Upper lobe of right lung (tissue), 1 donor: ENCODE results near the gene CKMT1B. TPM values are rescaled to one million over a fixed set of nuclear protein-coding genes. Genes with fewer than 3 reads are reported as not detected.
A peak's percentile ranks its signal among the peaks of the same experiment; 100 is the strongest.
"Not testable (repeated sequence)": the region's sequence is repeated elsewhere in the genome, so short reads cannot be mapped to it uniquely, and the experiment has no call there.

Experiments used
- ATAC-seq: fragments of 200-7000 bp; cut with Tn5 transposase; one replicate; pipeline ENCODE4 v1.9.1; 2020; ENCODE audit warnings: mild to moderate bottlenecking, moderate library complexity
- DNase-seq: peaks from one replicate; pipeline ENCODE4 v3.0.0-alpha.2; 2020
- H3K27ac ChIP-seq: fragments of 200-600 bp; one replicate; pipeline ENCODE4 v1.8.0; 2022
- H3K27me3 ChIP-seq: fragments of 200-600 bp; one replicate; pipeline ENCODE4 v1.8.0; 2022; ENCODE audit warnings: mild to moderate bottlenecking
- H3K36me3 ChIP-seq: fragments of 200-600 bp; one replicate; pipeline ENCODE4 v1.8.0; 2022
- H3K4me1 ChIP-seq: fragments of 200-600 bp; one replicate; pipeline ENCODE4 v1.8.0; 2022
- H3K4me3 ChIP-seq: fragments of 200-600 bp; one replicate; pipeline ENCODE4 v1.8.0; 2022; ENCODE audit warnings: mild to moderate bottlenecking
- H3K9me3 ChIP-seq: fragments of 200-600 bp; one replicate; pipeline ENCODE4 v1.8.0; 2022
- CTCF ChIP-seq: fragments of 200-600 bp; IDR thresholded peaks from one replicate; pipeline ENCODE4 v1.8.0; 2022; ENCODE audit warnings: antibody characterized with exemption
- intact Hi-C: fragments of 100-400 bp; cut with DNase I; formaldehyde crosslinking; loops from one replicate; pipeline ENCODE4 v1.11.0; 2022
- total RNA-seq: library from RNA; stranded (reverse); fragmentation: NEBNext Ultra II Directional; extraction: Animal tissue kit (Norgen Biotek cat#: 25700); gene quantifications from one replicate; pipeline ENCODE4 v1.2.1, GENCODE V29; 2021
- donor health status: DM: no; HTN: yes; CAD: no; lungs with severe emphysema.

CKMT1B gene
- total RNA-seq, 1 donor from 2014 or later, result 0.84 TPM

GRCh38 chr15:43552986-43553385 lies 40.8 kb upstream of the CKMT1B start:
- H3K27ac ChIP-seq, result no peak overlapping the region
- no peaks in the 10 kb centered on the region for H3K36me3 ChIP-seq
- H3K4me1 ChIP-seq, result no peaks in the 10 kb centered on the region
- intact Hi-C loops, result no loop called here
- no peak for DNase-seq
- ATAC-seq, result no peak
- H3K9me3 ChIP-seq, result no peaks in the 10 kb centered on the region
- TF ChIP-seq CTCF, result no peak
- H3K27me3 ChIP-seq, result no peaks in the 10 kb centered on the region
- H3K4me3 ChIP-seq, result no peak overlapping the region

- H3K27ac ChIP-seq, DNase-seq, H3K27me3 ChIP-seq, H3K4me3 ChIP-seq, H3K9me3 ChIP-seq, H3K4me1 ChIP-seq, intact Hi-C loops, H3K36me3 ChIP-seq, ATAC-seq: not testable (repeated sequence)
Measured at GRCh38 chr15:43562753-43563152, 31.1 kb upstream of the CKMT1B start.

GRCh38 chr15:43563793-43564192 lies 30.0 kb upstream of the CKMT1B start:
- H3K4me3 ChIP-seq, H3K36me3 ChIP-seq, H3K27ac ChIP-seq, intact Hi-C loops, DNase-seq, H3K9me3 ChIP-seq, ATAC-seq, H3K4me1 ChIP-seq, H3K27me3 ChIP-seq: not testable (repeated sequence)

DNA sequence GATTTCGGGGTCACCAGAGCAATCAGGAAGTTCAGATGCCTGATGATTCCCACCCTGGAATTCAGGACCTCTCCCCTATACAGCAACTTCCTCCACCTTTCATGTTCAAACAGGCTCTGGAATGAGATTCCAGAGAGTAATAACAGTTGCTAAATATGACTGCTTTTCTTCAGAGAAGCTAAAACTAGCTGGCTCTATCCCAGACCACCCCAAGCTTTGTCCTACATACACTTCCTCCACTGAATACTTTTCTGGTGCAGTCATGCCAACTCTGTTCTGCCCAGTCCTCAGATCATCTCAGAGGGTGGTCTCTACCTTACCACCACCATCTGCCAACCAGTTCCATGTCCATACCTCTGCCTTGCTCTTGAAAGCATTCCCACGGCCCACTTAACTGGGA lies 27.2 kb upstream of the CKMT1B start:
- H3K27me3 ChIP-seq, H3K9me3 ChIP-seq, H3K4me1 ChIP-seq, intact Hi-C loops, H3K36me3 ChIP-seq, DNase-seq, ATAC-seq, H3K4me3 ChIP-seq, H3K27ac ChIP-seq: not testable (repeated sequence)

DNA sequence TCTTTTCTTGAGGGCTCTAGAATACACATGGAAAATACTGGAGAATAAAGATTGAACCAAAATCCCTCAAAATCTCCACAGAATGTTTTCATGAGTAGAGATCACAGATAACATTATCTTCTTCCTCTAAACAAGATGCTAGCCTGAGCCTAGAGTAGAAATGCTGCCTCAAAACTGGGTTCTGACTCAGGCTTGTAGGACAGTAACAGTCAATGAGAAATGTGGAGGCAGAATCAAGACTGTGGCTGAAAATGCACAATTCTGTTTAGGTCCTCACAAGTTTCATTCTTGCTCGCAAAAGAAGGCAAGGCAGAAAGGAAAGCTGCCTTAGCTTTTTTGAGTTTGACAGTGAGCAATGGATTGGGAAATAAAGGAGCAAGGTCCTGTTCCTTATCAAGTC lies 19.2 kb upstream of the CKMT1B start:
- ATAC-seq, intact Hi-C loops, DNase-seq, H3K4me1 ChIP-seq, H3K9me3 ChIP-seq, H3K27ac ChIP-seq, H3K4me3 ChIP-seq, H3K27me3 ChIP-seq, H3K36me3 ChIP-seq: not testable (repeated sequence)

DNA sequence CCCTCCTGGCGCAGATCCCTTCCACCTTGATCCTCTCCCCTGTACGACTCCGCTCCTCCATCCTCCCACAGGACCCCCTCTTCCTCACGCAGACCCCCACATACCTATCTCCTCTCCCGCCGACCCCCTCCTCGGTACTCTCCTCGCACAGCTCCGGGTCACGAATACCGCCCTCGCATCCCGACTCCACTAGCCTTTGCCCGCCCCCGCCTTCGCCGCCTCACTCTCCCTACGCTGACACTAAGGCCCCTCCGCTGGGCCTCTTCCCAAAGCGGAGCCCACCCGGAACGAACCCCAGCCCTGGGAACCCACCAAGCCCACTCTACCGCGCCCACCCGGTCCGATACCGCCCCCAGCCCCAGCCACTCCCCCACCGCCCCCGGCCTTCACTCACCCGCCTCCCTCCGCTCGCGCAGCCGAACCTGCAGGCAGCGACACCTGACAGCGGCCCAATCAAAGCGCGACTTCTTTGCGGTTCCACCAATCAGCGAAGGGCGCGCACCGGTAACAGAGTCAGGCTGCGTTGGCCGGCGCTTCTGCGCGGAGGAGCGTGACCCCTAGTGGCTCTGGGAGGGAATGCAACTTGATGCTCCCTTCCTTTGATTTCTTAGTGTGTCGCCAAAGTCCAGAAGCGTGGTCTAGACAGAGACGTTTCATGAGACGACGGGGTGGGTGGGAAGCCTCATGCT lies 3.9 kb upstream of the CKMT1B start, which contains the start of gene PPIP5K1:
PPIP5K1 (minus strand) TSS at position 431 of the 689 bp plus-strand sequence. CDS start 5,704 bp downstream, outside the sequence.
- intact Hi-C loops, DNase-seq, H3K4me1 ChIP-seq, H3K27me3 ChIP-seq, H3K36me3 ChIP-seq, H3K9me3 ChIP-seq, H3K27ac ChIP-seq, H3K4me3 ChIP-seq: not testable (repeated sequence)
- ATAC-seq, result peak; percentile 98

GRCh38 chr15:43592841-43593240 lies 986 bp upstream of the CKMT1B start:
- H3K9me3 ChIP-seq, ATAC-seq, DNase-seq, H3K4me1 ChIP-seq, H3K4me3 ChIP-seq, H3K27me3 ChIP-seq, intact Hi-C loops, H3K27ac ChIP-seq, H3K36me3 ChIP-seq: not testable (repeated sequence)

DNA sequence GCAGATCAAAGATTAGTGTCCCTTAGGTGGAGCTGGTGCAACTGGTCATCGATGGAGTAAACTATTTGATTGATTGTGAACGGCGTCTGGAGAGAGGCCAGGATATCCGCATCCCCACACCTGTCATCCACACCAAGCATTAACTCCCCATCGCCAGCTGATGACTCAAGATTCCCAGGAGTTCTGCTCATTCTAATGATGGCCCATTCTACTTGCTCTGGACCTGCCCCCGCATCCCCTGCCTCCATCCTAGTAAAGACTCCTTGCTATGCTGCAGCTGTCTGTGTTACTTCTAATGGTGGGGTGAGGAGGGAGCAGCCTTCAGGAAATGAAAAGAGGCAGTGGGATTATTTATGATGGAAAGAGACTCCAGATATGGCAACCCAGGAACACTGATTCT lies 5.3 kb downstream of the CKMT1B start:
- DNase-seq, intact Hi-C loops, ATAC-seq, H3K27ac ChIP-seq, H3K36me3 ChIP-seq, H3K27me3 ChIP-seq, H3K4me1 ChIP-seq, H3K9me3 ChIP-seq, H3K4me3 ChIP-seq: not testable (repeated sequence)

DNA sequence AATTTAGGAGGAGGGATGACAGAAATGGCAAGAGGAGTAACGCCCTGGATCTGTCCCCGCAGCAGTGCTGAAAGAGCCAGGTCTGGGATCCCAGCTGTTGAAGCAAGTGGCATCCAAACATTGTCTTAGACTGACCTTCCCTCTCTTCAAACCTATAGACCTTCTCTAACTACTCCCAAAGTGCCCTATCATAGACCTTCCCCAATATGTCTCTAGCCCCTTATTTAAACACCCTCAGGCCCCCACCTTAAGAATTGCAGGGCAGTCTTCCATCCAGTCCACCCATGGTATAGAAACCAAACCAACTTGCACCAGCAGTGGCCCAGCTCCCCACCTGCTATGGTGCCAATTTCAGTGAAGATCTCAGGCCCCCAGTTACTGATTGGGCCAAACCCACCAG lies 6.4 kb downstream of the CKMT1B start:
- DNase-seq, H3K36me3 ChIP-seq, H3K27ac ChIP-seq, ATAC-seq, H3K27me3 ChIP-seq, H3K4me3 ChIP-seq, intact Hi-C loops, H3K4me1 ChIP-seq, H3K9me3 ChIP-seq: not testable (repeated sequence)

DNA sequence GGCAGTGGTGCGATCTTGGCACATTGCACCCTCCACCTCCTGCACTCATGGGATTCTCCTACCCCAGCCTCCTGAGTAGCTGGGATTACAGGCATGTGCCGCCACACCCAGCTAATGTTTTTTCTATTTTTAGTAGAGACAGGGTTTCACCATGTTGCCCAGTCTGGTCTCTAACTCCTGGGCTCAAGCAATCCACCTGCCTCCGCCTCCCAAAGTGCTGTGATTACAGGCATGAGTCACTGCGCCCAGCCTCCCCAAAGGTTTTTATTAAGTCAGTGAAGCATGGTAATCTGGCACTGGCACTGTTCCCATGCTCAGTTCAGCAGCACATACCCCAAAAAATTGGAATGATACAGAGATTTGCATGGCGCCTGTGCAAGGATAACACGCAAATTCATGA lies 8.4 kb downstream of the CKMT1B start:
- ATAC-seq, H3K9me3 ChIP-seq, H3K4me3 ChIP-seq, intact Hi-C loops, H3K36me3 ChIP-seq, DNase-seq, H3K27ac ChIP-seq, H3K27me3 ChIP-seq, H3K4me1 ChIP-seq: not testable (repeated sequence)

DNA sequence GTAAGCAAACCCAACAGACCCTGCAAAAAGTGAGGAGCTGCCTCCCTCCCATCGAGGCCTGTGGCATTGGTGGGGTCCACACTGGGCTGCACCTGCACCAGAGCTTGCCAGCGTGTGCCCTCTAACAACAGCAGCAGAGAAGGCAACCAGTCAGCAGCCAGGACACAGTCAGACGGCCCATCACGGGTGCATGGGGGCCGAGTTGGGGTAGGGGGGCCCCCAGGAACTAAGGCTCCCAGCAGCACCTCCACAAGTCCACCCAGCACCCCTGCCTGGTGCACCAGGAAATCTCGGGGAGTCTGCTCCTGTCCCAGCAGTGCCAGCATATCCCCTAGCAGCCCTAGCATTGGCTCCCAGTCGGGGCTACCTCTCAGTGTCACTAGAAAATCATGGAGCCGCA lies 23.9 kb downstream of the CKMT1B start:
- H3K27me3 ChIP-seq, H3K4me1 ChIP-seq, H3K36me3 ChIP-seq, H3K9me3 ChIP-seq, H3K4me3 ChIP-seq, intact Hi-C loops, DNase-seq, H3K27ac ChIP-seq: not testable (repeated sequence)
- ATAC-seq, result peak; percentile 6

- ATAC-seq, DNase-seq, H3K27me3 ChIP-seq, H3K4me1 ChIP-seq, H3K36me3 ChIP-seq, intact Hi-C loops, H3K27ac ChIP-seq, H3K9me3 ChIP-seq, H3K4me3 ChIP-seq: not testable (repeated sequence)
Measured at GRCh38 chr15:43618700-43619099, 24.9 kb downstream of the CKMT1B start, which contains the start of gene STRC. Gene STRC (minus strand): TSS chr15:43618800. CDS start chr15:43618722, 78 bp downstream.

DNA sequence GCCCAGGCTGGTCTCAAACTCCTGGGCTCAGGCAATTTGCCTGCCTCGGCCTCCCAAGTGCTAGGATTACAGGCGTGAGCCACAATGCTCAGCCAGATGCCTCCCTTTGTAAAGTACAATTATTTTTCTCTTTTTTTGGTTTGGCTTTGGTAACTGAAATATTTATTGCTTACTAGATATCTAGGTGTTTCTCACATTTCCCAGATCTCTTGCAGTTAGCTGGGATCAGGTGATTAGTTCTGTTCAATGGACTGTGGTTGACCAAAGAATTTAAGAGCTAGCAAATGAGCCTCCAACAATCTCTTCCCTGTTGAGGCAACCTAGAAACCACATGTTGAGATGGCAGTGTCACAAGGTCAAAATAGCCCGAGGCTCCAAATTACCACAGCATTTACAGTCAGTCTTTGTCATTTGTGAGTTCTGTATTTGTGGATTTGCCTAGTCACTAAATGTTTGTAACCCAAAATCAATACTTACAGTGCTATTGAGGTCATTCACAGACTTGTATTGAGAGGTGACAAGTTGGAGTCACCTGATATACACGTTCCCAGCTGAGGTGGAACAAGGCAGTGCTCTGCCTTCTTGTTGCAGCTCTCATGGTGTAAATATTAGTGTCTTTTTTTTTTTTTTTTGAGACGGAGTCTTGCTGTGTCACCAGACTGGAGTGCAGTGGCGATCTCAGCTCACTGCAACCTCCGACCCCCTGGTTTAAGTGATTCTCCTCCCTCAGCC lies 28.4 kb downstream of the CKMT1B start:
- H3K9me3 ChIP-seq, H3K4me1 ChIP-seq, H3K27ac ChIP-seq, H3K4me3 ChIP-seq, intact Hi-C loops, H3K27me3 ChIP-seq, H3K36me3 ChIP-seq, DNase-seq, ATAC-seq: not testable (repeated sequence)
